ENCODE data around the gene ASPHD2.
A peak's percentile ranks its signal among the peaks of the same experiment; 100 is the strongest.

- TF ChIP-seq POLR2A (IDR thresholded peaks at IDR 0.05) (no peak), CTCF (IDR thresholded peaks at IDR 0.05) (peak in 5 of 6 experiments; percentile 21 to 59 (median 32))
Observed at GRCh38 chr22:26398741-26399153, 30.3 kb upstream of the ASPHD2 start.
